Fibroblast of pulmonary artery (primary cell): Measurements from ENCODE around the gene EHBP1.
A peak's percentile ranks its signal among the peaks of the same experiment; 100 is the strongest.

ENCODE experiments used
- DNase-seq: peaks from one replicate; pipeline ENCODE4 v3.0.0-alpha.2; 2010; ENCODE audit warnings: low read depth
- H3K4me3 ChIP-seq: replicated peaks from 2 replicates; pipeline ENCODE4 v1.5.1; 2011; ENCODE audit warnings: low read depth, mild to moderate bottlenecking, control low read depth, low read length, moderate library complexity
- TF ChIP-seq, protein P1 (sequence below): IDR thresholded peaks from 2 replicates; pipeline ENCODE4 v1.5.1; 2011; ENCODE audit warnings: mild to moderate bottlenecking, control low read depth, low read length, inconsistent platforms; ENCODE audit errors: missing control alignments

Gene EHBP1

DNA sequence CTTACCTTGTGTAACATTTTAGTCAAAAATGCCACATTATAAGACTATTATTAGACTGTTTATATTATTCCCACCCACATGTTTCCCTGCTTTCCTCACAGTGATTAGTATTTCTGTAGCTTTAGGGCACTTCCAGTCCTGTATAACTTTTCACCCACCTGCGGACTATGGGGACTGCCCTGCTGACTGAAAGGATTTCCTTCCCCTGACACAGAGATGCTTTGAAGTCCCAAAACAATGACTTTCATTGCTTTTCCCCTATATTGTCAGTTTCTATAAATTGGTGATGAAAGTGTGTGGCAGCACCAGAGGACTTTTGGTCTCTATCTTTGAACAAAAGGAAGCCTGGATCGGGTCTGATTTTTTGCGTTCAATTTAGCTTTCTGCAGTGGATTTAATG is 286.1 kb downstream of the EHBP1 start:
- TF ChIP-seq, protein P1, sequence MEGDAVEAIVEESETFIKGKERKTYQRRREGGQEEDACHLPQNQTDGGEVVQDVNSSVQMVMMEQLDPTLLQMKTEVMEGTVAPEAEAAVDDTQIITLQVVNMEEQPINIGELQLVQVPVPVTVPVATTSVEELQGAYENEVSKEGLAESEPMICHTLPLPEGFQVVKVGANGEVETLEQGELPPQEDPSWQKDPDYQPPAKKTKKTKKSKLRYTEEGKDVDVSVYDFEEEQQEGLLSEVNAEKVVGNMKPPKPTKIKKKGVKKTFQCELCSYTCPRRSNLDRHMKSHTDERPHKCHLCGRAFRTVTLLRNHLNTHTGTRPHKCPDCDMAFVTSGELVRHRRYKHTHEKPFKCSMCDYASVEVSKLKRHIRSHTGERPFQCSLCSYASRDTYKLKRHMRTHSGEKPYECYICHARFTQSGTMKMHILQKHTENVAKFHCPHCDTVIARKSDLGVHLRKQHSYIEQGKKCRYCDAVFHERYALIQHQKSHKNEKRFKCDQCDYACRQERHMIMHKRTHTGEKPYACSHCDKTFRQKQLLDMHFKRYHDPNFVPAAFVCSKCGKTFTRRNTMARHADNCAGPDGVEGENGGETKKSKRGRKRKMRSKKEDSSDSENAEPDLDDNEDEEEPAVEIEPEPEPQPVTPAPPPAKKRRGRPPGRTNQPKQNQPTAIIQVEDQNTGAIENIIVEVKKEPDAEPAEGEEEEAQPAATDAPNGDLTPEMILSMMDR: no peak
- DNase-seq: no peak
- H3K4me3 ChIP-seq: no peak overlapping the region

DNA sequence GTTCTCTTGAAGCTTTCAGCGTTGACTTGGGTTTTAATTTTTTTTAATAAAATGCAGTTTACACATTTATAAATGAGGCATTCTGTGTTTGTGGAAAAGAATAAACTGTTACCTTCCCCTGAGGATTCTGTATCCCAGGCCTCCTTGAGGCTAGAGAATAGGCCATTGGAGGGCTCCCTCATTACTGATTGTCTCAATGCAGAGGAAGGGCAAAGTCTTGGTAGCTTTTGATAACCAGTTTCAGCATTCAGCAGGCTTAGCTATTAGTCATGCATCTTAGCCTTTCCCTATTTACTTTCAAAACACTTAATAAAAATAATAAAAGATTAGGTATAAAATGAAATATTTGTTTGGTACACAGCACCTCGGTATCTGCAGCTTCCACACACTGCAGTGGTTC is 287.0 kb downstream of the EHBP1 start:
- no peak overlapping the region for H3K4me3 ChIP-seq
- TF ChIP-seq, protein P1: no peak
- DNase-seq: no peak

DNA sequence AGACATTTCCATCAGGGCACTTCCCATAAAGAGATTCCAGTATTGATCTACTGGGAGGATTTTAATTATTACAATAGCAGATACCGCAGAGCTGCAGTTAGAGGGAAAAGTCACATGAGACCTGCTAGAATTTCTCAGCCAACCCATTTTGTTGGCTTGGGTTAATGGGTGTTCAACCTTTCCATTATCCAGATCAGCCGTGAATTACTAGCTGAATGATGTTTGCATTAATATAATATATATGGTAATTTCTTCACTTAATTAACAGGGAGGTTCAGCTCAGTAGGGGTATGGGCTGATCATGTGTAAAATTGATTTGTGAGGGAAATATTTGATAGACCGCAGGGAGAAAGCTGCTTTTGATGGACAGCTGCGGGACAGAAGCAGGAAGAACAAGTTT is 288.7 kb downstream of the EHBP1 start:
- H3K4me3 ChIP-seq: no peak overlapping the region
- DNase-seq: no peak
- TF ChIP-seq, protein P1: no peak

DNA sequence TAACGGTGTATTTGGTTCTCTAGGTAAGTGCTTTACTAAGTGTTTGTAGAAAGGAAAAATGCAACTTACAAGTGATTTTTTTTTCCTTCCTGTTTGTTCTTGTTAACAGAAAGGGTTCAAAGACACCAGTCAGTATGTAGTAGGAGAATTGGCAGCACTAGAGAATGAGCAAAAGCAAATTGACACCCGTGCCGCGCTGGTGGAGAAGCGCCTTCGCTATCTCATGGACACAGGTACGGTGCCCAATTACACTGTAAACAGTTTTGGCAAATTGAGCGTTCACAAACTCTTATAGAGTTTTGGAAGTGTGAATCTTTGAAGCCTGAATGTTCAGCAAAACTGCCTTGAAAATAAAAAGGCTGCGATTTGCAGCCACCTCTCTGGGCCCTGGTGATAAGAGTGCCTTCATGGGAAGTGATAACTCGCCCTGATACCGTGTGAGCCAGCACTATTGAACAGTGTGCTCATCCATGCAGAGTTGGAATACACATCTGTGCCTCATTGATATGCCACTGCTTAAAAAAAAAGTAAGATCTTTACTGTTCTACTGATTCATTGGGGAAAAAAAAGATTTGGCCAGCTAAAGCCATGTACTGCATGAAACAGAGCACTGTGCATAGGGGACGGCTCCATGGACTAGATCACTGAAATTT is 291.1 kb downstream of the EHBP1 start:
- TF ChIP-seq, protein P1: no peak

DNA sequence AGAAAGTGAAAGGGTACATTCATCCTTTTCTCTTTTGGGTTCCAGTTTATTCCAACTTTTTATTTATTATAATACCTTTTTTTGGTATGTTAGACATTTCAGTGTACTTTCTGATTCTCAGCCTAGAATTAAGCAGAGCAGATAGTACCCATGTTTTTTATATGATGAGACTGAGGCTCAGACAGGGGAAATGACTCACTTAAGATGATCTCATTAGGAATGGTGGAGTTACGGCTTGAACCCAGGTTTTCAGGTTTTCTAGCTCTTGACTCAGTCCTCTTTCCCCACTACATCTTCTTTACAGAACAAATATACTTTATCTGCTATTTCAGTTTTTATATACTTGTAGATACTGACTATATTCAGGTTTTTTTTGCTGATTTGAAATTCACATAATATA is 293.4 kb downstream of the EHBP1 start:
- DNase-seq: peak; percentile 8
- TF ChIP-seq, protein P1: no peak
- no peak overlapping the region for H3K4me3 ChIP-seq

More for the DNA sequence above, 291.1 kb downstream of the EHBP1 start:
- no peak overlapping the region for H3K4me3 ChIP-seq
- DNase-seq: no peak

DNA sequence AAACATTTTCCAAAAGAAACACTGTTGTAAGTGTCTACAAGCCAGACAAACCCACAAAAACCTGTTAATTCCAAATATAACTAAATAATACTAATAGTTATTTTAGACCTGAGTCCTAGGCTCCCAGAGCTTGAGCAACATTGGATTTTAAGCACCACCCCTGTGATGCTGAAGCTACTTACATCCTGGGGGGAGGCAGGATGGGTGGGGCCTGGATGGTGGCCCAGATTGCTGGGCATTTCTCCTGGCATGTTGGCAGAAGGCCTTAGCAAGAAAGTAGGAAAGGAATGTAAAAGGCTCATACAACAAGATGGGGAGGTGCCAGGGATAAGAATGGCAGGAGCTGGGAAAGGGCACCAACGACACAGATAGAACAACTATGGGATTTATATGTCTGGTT is 294.4 kb downstream of the EHBP1 start:
- DNase-seq: peak; percentile 62
- H3K4me3 ChIP-seq: no peak overlapping the region
- TF ChIP-seq, protein P1: no peak

DNA sequence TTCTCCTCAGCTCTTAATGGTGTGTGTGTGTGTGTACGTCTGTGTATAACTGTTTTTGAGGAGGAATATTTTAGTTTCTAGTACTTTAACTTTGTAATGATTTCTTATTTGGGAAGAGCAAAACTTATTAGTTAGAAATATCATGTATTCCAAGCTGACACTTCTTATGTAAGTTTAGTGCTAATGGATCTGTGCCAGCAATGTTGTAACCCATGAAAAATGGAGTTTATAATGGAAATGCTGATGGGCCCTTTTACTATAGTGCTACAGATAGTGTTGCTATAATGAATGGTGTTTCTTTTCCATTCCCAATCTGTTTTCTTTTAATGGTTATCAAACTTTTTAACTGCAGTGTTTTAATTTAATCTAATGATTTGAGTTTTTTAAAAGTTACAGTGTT is 295.3 kb downstream of the EHBP1 start:
- peak; percentile 65 for DNase-seq
- TF ChIP-seq, protein P1: no peak
- H3K4me3 ChIP-seq: no peak overlapping the region
